Islet precursor cell (in vitro differentiated cells): ENCODE measurements around the gene MKX.

Experiments
- DNase-seq: peaks from one replicate; pipeline ENCODE4 v3.0.0-alpha.2; 2018

Gene MKX

DNA sequence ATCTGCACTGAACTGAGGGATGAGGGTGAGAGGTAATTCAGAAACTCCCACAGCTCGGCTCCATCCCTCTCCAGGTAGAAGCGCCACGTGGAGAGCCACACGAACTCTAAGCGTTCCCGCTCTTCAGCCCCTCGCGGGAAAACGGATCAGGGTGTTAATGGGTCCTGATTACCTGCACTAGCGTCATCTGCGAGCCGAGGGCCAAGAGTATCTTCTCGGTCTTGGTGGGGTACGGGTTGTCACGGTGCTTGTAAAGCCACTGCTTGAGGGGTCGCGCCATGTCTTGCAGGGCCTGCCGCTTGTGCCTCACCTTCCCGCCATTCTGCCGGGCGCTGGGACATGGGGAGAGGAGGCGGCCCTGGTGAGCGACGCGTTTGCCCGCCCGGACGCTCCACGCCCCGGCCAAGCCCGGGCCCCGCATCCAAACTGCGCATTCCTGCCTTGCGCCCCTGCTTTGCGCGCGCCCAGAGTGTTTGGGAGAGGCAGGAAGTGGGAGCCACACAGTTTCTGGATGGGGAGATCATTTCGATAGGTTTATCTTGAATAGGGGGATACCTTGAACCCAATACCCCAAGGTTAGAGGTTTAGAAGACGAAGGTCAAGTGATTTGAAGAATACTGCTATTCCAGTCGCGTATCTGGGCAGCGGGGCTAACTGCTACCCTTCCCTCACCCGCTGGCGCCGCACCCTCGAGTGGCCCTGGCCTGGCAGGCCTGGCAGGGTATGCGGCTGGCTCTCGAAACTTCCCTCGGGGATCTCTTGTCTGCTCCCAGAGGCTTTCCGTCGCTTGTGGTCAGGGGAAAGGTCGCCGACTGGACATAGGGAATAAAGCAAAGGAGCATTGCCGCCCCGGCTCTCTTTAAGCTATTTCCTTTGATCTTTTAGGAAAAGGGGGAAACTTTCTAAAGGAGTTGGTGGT is 4.2 kb downstream of the MKX start:
- DNase-seq = no peak

DNA sequence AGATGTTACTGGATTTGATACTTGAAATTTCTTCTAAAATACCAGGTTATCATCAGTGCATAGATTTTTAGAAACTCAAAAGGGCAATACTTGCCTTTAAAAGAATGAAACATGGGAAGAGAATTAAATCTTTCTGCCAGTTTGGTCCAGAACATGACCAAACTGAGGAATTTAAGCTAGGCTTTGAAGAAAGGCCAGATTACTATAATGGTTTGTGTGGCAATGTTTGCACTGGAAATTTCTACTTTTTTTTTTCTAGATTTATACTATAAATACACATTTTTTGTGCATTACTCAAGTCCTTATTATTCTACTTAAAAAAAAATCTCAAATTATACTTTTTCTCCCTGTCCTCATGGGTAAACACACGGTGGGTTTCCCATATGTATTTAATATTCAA is 9.2 kb downstream of the MKX start:
- no peak for DNase-seq

DNA sequence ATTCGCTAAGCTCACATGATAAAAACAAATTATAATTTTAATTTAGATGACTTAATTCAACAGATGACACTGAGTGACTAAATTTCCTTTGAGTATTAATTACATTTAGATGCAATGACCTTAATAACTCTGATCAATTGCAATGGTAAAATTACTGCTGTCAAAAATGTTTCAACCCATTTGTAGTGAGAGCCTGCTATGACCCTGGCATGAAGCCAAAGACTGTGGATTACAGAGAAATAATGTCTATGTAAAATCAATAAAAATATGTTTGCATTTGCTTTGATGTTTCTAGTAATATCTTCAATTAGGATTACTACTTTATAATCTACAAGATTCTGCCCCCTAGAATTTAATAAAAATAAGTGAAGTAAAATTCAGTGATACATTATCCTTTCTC is 15.6 kb downstream of the MKX start:
- no peak for DNase-seq

DNA sequence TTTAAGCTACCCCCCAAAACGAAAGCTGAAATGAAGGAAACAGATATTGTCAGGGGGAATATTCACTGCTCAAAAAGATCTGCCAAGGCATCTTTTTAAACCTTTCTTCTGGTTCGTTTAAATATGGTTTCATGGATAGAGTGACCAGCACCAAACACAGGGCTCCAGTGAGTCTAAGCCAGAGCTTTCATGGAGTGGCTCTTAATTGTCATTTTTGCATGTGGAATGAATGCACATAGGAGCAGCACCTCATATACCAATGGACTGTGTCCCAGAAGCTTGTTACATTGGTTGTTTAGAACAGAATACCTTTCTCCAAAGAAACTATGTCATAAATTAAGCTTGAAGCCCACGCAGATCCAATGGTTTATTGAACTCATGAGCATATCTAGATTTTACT is 17.3 kb downstream of the MKX start:
- DNase-seq = no peak

DNA sequence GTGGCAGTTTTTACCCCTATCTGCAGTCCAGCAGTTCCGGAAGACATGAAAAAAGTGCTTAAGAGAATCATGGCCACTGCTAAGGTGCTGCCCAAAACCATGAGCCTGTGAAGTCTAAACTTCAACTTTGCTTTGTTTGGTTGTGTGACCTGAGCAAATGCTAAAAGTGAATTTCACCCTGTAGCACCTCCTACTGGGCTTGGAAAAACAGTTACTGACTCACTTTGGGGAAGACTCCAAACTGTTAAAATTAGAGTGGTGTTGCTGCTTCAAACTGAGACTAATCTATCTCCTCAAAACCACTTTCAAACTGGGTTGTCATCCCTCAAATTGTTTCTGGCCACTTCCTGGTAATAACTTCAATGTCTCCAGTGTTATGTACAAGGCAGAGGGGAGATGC is 21.3 kb downstream of the MKX start:
- DNase-seq = no peak

DNA sequence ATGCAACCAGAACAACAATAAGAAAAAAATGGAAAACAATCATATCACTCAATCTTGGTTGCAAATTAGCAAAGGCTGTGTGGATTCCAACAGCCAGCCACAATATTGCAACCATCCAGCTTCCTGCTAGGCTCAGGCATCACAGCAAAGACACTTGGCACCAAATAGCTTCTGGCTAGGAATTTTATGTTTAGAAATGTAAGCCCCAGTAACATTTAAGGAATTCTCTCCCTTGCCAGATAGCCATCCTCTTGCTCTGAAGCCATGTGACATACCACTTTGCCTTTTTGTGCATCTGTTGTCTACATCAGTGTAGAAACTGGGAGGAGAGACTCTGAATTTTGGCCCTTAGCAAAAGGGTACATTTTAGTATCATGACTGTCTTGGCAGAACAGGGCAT is 22.2 kb downstream of the MKX start:
- DNase-seq = no peak

DNA sequence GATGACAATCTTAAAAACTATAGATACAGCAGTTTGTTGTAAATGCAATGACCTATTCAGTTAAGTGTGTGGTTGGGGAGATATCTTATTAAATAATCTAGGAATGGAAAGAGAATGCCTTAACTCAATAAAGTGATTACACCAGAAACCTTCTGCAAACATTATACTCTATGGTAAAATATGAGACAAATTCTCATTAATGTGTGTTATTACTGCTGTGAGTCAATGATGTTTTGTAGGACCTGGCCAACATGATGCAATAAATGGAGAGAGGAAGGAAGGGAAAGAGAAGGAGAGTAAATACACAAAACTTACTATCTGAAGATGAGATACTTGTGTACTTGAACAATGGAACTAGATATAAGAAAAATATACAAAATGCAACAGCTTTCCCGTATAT is 25.1 kb downstream of the MKX start:
- DNase-seq = no peak

DNA sequence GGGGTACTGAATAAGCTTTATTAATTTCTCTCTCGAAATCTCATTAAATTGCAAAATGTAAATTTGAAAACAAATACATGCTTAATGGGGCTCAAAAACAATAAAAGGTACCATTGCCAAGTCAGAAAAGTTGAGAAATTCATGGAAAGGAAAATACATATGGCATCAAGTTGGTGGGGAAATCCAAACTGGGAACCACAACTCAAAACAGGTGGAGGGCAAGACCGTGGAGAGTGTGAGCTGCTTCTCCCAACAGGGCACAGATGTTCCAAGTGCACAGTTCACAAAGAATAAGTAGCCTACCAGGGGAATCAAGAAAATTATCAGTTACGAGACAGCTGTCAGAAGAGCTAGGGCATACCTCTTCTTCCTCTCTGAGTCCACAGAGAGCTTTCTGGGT is 26.6 kb downstream of the MKX start:
- no peak for DNase-seq

DNA sequence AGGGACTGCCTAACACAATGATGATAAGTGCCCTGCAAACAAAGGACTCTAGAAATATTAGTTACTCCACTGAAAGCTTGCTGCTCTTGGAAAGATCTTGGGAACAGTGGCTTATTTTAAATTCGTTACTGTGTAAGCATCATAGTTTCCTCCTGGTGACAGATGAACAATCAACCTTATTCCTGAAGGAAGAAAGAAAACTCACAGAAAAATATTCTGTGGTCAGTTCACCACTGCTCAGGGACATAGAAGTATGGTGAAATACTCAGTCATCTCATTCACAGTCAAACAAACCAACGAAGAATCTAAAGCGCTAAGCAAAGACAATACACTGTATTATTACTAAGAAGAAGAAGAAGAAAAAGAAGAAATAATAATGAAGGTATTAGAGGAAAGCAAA is 27.8 kb downstream of the MKX start:
- no peak for DNase-seq

DNA sequence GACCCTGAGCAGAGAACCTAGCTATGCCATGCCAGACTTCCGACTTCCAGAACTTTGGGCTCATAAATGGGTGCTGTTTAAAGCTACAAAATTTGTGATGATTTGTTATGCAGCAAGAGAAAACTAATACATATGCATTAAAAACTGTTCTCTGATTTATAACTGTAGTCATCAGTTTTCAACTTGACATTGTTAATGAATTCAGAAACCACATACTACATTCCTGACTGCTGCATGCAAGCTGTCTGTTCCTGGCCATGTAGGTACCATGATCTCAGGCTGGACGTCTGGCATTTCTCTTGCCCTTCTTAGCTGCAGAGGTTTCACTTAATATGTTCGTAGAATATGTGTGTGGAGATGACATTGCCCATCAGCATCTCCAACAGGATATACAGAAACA is 28.4 kb downstream of the MKX start:
- DNase-seq = no peak

DNA sequence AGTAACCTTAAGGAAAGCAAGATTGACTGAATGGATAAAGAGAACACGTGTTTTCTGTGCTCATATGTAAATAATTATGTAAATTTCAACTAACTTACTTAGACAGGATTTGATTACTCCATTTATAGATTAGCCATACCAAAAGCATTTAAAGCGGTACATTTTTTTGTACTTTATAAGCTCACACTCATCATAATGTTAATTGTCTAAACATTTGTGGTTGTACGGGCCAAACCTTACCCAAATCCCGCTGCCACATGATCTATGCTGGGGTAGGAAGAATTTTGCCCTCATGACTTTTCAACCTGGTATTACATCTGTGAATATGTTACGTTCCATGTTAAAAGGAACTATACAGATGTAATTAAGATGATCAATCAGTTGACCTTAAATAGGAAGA is 29.1 kb downstream of the MKX start:
- no peak for DNase-seq

DNA sequence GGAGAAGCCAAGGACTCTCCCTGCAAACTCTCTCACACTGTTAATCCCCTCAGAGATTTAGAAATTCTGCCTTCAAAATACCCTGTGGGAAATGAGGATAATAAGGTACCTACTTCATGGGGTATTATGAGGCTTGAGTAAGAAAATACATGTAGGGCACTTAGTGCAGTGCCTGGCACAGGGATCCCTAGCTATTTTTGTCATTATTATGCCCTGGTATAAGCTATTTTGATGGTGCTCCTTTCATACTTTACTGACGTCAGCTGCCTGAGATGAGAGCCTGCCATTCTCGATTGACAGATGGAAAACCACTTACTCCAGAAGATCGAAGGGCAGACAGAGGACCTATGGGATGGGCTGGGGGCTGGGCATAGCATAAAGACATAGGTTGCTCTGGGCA is 30.1 kb downstream of the MKX start:
- DNase-seq = no peak

DNA sequence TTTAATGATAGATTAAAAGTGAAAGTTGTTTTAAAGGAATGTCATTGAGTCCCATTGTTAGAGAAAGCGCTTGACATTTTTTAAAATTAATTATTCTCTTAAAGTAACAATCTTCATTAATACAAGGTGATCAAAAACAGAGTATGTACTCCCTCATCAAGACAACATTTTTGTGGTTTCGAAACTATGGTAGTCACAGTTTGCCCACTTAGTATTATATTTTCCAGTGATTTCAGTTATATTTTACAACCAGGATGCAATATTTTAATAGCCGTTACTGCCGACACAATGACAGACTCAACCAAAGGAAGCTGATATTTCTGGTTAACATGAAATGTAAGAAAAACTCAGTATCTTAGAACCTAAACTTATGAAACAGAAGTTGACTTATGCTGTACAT is 31.3 kb downstream of the MKX start:
- no peak for DNase-seq

DNA sequence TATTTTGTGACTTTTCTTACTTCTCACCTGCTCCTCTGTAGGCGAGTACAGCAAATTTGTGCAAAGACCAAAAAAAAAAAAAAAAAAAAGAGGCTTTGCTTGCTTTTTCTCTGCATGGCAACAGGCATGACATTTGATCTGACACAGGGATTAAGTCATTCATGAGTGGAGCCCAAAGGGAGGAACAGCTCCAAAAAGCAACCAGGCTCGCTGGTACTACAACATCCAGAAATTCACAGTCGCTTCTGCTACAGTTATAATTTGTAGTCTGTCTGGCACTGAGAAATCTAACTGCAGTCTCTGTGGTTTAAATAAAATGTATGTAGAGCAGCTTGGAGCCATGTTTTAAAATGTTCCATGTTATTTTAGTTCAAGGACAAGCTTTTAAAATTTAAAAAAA is 31.7 kb downstream of the MKX start:
- no peak for DNase-seq

DNA sequence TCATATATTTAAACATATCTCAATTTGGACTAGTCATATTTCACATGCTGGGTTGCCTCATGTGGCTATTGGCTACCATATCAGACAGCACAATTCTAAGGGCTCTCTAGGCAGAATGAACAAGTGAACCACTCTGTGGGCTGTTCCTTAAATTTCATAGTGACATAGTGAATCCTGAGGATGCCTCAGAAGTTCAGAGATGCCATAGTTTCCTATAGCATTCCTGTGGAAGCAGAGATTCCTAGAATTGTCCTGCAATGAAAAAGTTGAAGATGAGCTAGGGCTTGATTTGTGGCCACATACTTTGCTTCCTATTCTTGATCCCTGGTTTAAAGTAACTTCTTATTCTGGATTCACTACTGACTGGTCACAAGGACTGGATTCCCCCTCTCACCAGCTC is 35.6 kb downstream of the MKX start:
- no peak for DNase-seq

DNA sequence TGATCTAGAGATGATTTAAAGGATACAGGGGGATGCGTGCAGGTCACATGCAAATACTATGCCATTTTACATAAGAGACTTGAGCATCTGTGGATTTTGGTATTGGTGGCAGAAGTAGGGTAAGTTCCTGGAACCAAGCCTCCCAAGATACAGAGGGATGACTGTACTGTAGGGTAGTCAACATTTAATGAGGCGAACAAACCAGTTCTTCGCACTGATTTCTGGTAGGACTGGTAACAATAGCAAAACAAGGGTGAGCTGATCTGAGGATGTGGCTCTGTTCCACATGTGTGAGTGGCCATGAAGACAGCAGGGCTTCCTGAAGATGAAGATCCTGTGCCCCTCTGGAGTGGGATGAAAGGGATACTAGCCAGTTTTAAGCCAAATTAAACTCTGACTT is 36.3 kb downstream of the MKX start:
- no peak for DNase-seq

DNA sequence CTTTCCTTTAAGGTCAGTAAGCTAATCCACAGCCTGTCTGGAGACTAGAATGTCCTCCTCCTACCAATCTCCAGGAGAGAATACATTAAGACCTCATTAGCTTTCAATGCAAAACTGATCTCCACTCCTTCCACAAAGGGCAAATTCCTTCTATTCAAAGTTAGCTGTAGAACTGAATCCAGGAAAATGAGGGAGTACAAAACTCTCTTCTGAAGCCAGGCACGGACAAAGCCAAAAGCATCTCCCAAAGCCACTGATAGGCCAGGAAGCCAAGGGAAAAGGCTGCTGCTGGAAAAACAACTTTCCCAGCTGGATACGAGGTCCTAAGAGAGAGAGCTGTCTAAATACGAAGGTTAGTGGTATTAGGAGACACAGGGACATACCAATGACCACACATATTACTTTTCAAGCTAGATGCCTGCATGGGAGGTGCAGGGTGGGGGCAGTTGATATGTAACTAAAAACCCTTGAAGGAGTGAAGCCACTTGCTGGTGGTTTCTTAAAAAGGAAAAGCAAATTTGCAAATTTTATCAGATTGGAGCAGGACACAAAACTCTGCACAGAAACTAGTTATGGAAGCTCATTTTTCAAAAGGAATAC is 43.6 kb downstream of the MKX start:
- no peak for DNase-seq

DNA sequence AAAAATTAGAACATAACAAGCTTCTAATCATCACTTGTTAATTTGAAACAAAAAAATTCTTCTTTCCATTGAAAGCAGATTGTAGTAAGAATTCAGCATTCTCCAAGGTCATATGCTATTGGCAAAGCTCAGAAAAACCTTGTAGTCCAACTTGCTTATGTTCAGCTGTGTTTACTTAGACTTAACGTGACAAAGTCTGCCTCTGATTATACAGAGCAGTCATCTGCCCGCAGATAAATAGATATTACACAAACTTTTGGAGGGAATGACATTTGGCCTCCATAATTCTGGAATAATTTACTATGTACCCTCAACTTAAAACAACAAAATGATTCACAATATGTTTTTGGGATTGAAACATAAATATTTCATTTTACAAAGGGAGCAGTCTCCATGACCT is 45.8 kb downstream of the MKX start:
- no peak for DNase-seq

DNA sequence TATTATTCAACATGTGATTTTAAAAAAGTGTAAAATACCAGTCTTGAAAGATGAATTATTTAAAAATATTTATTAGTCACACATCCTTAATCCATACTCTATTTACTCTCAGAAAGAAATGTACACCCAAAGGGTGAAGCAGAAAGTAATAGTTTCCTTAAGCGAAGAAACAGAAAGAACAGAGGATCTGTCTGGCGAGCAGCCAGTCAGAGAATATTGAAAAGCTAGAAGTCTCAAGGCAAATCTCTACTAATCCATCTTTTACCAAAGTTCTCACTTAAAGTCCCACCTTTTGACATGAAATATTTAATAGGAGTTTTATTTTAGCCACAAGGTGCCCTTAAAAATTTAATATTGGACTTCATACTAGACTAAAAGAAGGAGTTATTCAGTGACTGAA is 46.7 kb downstream of the MKX start:
- no peak for DNase-seq

DNA sequence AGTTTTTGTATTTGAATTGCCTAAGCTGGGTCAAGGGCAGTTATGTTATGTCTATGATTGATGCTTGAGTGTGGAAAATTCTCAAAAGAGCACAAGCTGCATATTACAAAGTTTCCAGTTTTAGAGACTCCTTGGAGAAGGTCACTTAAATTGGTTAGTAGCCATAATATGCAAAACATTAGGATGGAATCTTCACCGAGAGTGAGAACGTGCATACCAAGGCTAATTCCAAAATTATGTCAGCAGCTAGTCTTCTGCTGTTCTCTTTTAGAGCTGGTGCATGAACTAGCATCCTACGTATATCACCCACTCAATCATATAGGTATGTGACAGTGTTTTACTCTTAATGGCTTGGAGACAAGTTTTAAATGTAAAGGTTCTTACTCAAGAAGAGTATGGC is 49.2 kb downstream of the MKX start:
- DNase-seq = no peak

DNA sequence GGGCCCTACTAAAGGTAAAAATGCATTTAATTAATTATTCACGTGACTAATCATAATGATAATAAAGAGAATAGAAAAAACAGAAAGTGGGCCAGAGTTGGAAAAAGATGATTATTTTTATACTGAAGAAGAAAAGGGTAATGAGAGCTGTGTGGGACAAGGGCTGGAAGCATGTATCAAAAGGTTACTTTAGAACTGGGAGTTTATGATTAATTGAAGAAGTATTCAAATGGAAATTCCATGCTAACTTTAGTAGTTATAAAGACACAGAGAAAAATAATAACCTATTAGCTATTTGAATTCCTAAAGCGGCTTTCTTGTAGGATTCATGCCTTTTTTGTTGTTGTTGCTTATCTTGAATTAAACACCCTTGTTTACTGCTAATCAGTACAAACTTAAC is 49.9 kb downstream of the MKX start:
- no peak for DNase-seq

DNA sequence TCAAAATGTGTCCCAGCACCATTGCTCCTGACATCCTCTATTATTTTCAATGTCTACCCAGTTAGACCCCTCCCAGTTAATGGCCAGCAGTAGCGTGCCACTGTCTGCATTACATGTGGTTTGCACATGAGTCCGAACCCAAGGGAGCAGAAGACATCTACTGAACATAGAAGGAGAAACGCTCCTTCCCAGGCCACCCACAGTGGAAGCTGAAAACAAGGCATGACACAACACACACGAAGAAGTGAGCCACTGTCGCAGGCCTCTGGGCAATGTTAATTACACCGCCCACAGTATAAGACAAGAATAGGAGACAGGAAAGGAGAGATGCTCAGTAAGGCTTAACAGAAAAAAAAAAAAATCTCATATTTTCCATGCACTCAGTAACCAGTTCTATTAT is 50.5 kb downstream of the MKX start:
- no peak for DNase-seq

DNA sequence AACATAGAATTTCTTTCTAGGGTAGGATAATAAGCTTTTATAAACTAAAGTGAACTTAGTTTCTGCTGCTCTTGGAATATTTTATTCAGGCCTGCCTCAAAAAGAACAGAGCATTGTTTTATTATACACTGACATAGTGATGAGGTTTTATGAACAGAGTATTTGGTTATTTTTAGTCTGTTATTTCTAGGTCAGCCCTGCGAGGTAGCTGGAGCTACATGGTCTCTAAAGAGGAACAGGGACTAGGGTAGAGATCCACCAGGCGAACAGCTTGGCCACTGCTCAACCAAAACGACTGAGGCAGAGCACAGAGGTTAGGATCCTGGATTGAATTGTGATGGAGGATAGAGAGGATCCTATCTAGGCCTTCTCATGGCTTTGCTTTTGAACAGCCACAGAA is 53.0 kb downstream of the MKX start:
- DNase-seq = no peak

DNA sequence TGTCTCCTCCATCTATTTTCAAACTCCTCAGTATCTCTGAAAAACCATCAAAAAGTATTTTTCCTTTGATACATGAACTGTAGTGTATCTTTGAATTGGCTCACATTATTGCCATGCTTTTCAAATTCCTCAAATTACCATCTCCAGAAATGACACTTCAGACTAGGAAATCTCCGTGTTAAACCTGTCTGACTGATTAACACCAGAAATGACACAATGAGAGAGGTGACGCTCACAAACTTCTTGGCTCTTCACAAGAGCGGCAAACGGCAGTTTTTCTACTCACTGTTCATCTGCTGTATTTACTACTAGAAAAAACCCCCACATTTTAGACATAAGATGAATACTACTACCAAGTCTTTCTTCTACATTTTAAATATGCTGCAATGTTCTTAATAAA is 56.6 kb downstream of the MKX start:
- no peak for DNase-seq

DNA sequence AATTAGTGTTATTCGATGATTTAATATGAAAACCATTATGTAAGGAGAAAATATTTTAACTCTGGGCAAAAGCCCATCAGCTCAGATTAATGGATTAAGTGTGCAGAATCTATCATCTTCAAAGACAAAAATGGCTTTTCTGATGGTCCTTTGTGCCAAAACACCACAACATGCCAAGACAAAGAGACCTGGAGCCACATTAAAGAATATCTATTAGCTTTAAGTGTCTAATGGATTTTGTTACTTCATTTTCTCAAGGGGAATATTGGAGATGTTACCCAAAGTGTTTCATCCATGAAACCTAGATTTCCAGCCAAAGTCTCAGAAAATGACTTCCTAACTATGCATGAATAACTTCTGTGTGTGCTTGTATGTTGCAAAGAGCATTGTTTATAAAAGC is 57.3 kb downstream of the MKX start:
- no peak for DNase-seq
